Cardiac muscle cell (in vitro differentiated cells and primary cell): ENCODE data around the gene PDZD7. TPM values are rescaled to one million over a fixed set of nuclear protein-coding genes. Genes with fewer than 3 reads are reported as not detected.
A peak's percentile ranks its signal among the peaks of the same experiment; 100 is the strongest.

Source experiments
- DNase-seq, 2 donors: peaks; one replicate each; pipeline versions ENCODE4 v3.0.0 to v3.0.0-alpha.2; 2010 to 2017; ENCODE audit warnings: low read depth in 1 of 2, low spot score in 1 of 2
- H3K27ac ChIP-seq: fragments of 200-600 bp; sonication (generic); 2 replicates; pipeline ENCODE4 v1.5.1; 2016
- H3K27me3 ChIP-seq: fragments of 200-600 bp; sonication (generic); 2 replicates; pipeline ENCODE4 v1.6.0; 2016; ENCODE audit warnings: control low read depth
- H3K36me3 ChIP-seq: fragments of 200-600 bp; sonication (generic); 2 replicates; pipeline ENCODE4 v1.5.1; 2016; ENCODE audit warnings: control low read depth
- H3K4me1 ChIP-seq: fragments of 200-600 bp; sonication (generic); 2 replicates; pipeline ENCODE4 v1.8.1; 2017; ENCODE audit warnings: low read depth, mild to moderate bottlenecking, mixed run types
- H3K4me3 ChIP-seq: fragments of 200-600 bp; sonication (generic); 2 replicates; pipeline ENCODE4 v1.5.1; 2016; ENCODE audit warnings: mild to moderate bottlenecking
- H3K9me3 ChIP-seq: fragments of 200-600 bp; sonication (generic); 2 replicates; pipeline ENCODE4 v1.5.1; 2017; ENCODE audit warnings: low read depth, mild to moderate bottlenecking, control low read depth
- CTCF ChIP-seq: IDR thresholded peaks from 2 replicates; pipeline ENCODE4 v1.5.1; 2012; ENCODE audit warnings: low read depth, mild to moderate bottlenecking, low read length
- polyA plus RNA-seq: library from polyadenylated mRNA; unstranded; fragments of >200 nt; fragmentation: Nextera tagmentation; extraction: Ambion mirVana; gene quantifications from 2 replicates; pipeline ENCODE4 v1.2.1, GENCODE V29; 2016
- total RNA-seq: library from RNA; depleted of rRNA; stranded (reverse); fragments of >200 nt; gene quantifications from 2 replicates; pipeline ENCODE4 v1.2.3, GENCODE V29; 2016

PDZD7 gene
- total and polyA plus RNA-seq, 2 experiments from 2014 or later, result 4.5 to 7.7 TPM

DNA sequence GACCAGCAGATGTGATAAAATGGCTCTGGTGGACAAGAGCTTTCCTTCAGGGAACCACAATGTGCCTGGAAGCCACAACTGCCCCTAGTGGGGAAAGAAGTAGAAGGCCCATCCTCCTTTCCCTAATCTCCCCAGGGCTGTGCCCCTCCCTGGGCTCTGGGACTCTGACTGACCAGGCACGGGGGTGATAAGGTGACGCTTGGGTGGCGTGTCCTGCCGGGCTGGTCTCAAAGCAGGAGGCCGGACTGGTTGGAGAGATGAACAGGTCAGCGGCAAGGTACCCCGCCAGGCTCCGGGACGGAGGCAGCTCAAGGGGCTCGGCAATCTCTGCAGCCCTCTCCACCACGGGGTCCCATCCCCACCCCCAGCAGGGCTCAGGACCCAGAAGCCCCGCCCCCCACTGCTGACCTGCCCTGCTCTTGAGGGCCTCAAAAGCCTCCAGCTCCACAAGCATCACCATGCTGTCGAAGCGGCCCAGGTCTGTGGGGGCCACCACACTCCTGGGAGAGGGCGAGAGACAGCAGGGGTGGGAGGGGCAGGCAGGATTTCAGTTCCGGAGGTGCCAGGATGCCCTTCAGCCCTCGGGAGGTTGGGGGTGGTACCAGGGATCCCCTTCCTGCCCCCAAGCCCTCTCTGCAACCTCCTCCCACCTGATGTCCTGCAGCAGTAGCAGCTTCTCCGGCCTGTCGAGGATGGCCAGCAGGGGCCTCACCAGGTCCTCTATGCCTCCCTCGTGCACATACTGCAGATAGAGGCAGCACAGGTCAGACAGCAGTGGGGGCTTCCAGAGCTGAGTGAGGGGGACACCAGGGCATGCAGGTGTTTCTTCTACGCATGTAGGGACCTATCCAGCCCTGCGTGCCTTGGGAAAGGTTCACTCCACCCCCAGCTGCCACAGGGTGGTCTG, 19.2 kb downstream of the PDZD7 start:
- H3K9me3 ChIP-seq, result no peaks in the 10 kb centered on the region
- DNase-seq, result peak in 1 of 2 donors; percentile 71
- TF ChIP-seq CTCF, result peak; percentile 43

DNA sequence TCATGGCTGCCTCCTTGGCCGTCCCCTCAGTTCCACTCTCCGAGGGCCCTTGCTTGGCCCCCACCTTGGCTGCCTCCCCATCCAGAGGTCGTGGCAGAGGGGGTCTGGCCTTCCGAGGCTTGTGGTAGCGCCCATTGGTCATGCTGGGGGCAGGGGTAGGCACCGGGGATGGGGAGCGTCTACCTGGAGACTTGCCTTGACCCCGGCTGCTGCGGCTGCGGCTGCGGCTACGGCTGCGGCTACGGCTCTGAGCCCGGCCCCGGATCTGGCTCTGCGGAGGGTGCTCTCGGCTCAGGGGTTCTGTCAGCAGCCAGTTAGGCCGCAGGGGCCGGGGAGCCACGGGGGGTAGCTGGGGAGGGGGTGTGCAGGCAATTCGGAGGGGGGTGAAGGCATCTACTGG, 20.6 kb downstream of the PDZD7 start:
- Histone ChIP-seq H3K36me3 (peaks cover 23% of the 10 kb centered on the region), H3K9me3 (no peaks in the 10 kb centered on the region), H3K4me1 (peaks cover 11% of the 10 kb centered on the region), H3K4me3 (no peak overlapping the region), H3K27me3 (no peaks in the 10 kb centered on the region), H3K27ac (no peak overlapping the region)
- TF ChIP-seq CTCF, result no peak
- no peak for DNase-seq

More for the DNA sequence above, 19.2 kb downstream of the PDZD7 start:
- Histone ChIP-seq H3K36me3 (peaks cover 8% of the 10 kb centered on the region), H3K4me3 (no peak overlapping the region), H3K4me1 (peaks cover 11% of the 10 kb centered on the region), H3K27ac (peak overlapping the region; percentile 78), H3K27me3 (peaks cover under 1% of the 10 kb centered on the region)

DNA sequence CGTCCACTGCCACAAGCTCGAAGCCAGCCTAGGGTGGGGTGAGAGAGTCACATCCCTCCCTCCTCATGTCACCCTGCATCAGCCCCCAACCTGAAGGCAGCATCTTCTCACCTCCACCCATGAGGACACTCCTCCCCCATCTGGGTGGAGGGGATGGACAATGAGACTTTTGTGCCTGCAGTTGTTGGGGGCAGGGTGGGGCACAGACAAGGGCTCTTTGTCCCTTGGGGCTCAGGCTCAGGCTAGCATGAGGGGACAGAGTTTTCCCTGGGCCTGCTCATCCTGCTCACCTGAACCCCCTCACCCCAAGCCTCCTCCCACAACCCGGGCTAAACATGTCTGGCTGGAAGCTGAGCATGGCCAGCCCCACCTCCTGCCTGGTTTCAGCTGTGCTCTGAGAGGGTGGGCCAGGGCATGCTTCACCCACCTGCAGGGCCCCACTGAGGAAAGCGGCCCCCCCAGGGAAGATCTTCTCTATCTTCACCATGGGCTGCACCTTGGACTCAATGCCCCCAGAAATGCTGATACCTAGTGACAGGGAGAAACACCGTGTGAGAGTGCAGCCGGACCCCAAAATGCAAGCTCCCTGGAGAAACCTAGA, 22.0 kb downstream of the PDZD7 start:
- H3K9me3 ChIP-seq, result no peaks in the 10 kb centered on the region
- no peaks in the 10 kb centered on the region for H3K27me3 ChIP-seq
- DNase-seq, result no peak
- H3K4me1 ChIP-seq, result peaks cover 11% of the 10 kb centered on the region
- H3K4me3 ChIP-seq, result no peak overlapping the region
- H3K36me3 ChIP-seq, result peaks cover 36% of the 10 kb centered on the region
- no peak overlapping the region for H3K27ac ChIP-seq
- no peak for TF ChIP-seq CTCF

DNA sequence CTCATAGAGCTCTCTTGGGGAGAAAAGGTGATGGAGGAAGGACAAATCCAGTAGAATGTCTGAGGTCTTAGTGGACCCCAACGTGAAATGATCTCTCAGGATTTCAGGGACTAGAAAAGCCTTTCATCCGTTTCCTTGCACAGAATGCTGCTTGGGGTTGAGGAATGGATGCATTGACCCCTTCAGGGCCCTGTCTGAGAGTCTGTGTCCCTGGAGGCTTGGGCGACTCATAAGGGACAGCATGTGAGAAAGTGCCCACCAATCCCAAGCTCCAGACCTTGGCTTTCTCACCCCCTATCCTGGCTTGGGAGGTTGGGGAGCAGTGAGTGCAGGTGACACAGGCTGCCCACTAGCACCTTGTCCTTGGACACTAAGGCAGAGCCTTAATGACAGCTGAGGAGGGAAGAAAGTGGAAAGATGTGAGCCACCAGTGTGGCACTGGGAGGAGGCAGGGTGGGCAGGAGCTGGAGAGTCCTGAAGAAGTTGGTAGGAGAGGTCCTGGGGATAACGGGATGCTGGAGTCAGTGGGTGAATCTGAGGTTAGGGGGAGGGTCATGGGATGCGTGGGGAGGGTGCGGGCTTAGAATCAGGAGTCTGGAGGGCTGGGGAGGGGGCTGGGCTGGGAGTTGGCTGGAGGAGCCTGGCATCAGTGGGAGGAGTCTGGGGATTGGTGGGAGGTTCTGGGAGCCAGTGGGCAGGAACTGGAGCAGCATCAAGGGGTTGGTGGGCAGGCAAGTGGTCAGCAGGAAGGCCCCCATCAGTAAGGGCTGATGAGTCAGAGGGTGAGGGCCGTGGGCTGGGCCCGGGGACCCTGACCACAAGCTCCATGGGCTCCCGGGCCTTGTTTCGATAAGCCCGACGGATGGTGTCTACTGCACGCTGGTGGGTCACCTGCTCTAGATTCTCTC, 22.8 kb downstream of the PDZD7 start:
- Histone ChIP-seq H3K9me3 (no peaks in the 10 kb centered on the region), H3K27ac (peak overlapping the region; percentile 39), H3K4me1 (peaks cover 11% of the 10 kb centered on the region), H3K36me3 (peaks cover 43% of the 10 kb centered on the region), H3K4me3 (no peak overlapping the region), H3K27me3 (no peaks in the 10 kb centered on the region)
- no peak for DNase-seq
- no peak for TF ChIP-seq CTCF

DNA sequence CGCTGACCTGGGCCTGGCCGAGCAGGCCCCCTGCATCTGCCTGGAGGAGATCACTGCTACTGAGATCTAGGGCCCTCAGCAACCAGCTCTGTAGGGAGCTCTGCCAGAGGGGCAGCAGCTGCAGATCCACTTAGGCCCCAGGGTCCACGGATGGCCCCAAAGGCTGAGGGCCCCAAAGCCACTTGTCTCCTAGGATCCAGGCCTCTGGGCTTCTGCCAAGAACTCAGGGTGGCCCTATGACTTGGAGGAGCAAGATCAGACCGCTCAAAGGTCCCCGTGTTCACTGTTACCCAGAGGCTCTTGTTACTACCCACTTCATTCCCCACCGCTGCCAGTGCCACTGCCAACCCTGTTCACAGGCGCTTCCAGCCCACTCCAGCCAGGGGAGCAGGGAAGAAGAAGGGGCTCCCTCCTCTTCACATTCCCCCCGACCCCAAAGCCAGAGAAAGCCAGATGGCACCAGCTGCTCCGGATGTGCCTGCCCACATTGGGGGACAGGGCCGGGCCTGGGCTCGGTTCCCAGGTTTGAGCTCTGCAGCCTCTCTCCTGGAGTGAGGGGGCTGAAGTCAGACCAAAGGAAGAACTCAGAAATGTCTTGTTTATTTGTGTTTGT, 23.7 kb downstream of the PDZD7 start:
- Histone ChIP-seq H3K27ac (peak overlapping the region; percentile 62), H3K4me3 (no peak overlapping the region), H3K9me3 (no peaks in the 10 kb centered on the region), H3K27me3 (no peaks in the 10 kb centered on the region), H3K4me1 (peaks cover 11% of the 10 kb centered on the region), H3K36me3 (peaks cover 46% of the 10 kb centered on the region)
- no peak for DNase-seq
- TF ChIP-seq CTCF, result no peak
